A549 (cell line): ENCODE results near the gene SLAMF8. TPM values are rescaled to one million over a fixed set of nuclear protein-coding genes. Genes with fewer than 3 reads are reported as not detected.

Experiments
- ATAC-seq, 2 experiments: fragments of 200-7000 bp in 1 of 2; fragments of >200 bp in 1 of 2; cut with Nextera tagmentation in 1 of 2; cut with Tn5 transposase in 1 of 2; 3 replicates each; pipeline versions ENCODE4 v1.8.0 to v1.9.1; 2018 to 2020; ENCODE audit warnings: mild to moderate bottlenecking in 1 of 2, moderate library complexity in 1 of 2
- CTCF ChIA-PET: fragments of 300-600 bp; sonication (Branson Sonifier 250); formaldehyde crosslinking; extraction: SDS; loops from one replicate; lab custom pipeline; 2021; ENCODE audit warnings: antibody characterized with exemption, inconsistent platforms; lab: Yijun Ruan, JAX
- POLR2A ChIA-PET: fragments of 350-600 bp; formaldehyde crosslinking; extraction: SDS; loops from one replicate; lab custom pipeline; 2021; ENCODE audit warnings: antibody characterized with exemption, inconsistent platforms; lab: Yijun Ruan, JAX
- DNase-seq, 2 experiments: peaks; one replicate each; pipeline versions ENCODE4 v3.0.0 to v3.0.0-alpha.2; 2011 to 2016; ENCODE audit warnings: low read depth in 1 of 2, low spot score in 1 of 2
- FAIRE-seq: peaks from 2 replicates; lab custom pipeline; 2011; peaks lifted over from hg19 to GRCh38; lab: Jason Lieb, UNC
- H3K27ac ChIP-seq, 2 experiments: fragments of >200 bp; sonication (Bioruptor Twin); formaldehyde crosslinking; 3 replicates each; pipeline ENCODE4 v1.5.1; 2016 to 2017
- H3K4me1 ChIP-seq: fragments of >200 bp; sonication (Bioruptor Twin); formaldehyde crosslinking; 3 replicates; pipeline ENCODE4 v1.6.1; 2016
- H3K4me2 ChIP-seq: fragments of >200 bp; sonication (Bioruptor Twin); formaldehyde crosslinking; 3 replicates; pipeline ENCODE4 v1.6.1; 2016
- H3K4me3 ChIP-seq: fragments of >200 bp; sonication (Bioruptor Twin); formaldehyde crosslinking; 3 replicates; pipeline ENCODE4 v1.5.1; 2016
- H3K9me3 ChIP-seq: fragments of >200 bp; sonication (Bioruptor Twin); formaldehyde crosslinking; 3 replicates; pipeline ENCODE4 v1.6.1; 2016
- ATOH8 ChIP-seq: fragments of 250-450 bp; sonication (Bioruptor Pico); IDR thresholded peaks from 2 replicates; pipeline ENCODE4 v1.5.0; 2020; ENCODE audit warnings: low read depth, mild to moderate bottlenecking, moderate library complexity
- CTCF ChIP-seq: fragments of >200 bp; sonication (Bioruptor Twin); formaldehyde crosslinking; IDR thresholded peaks from 3 replicates; pipeline ENCODE4 v1.5.1; 2016
- E2F6 ChIP-seq: IDR thresholded peaks from 2 replicates; pipeline ENCODE4 v1.6.1; 2012; ENCODE audit warnings: low read depth, borderline replicate concordance
- EHF ChIP-seq: fragments of 250-450 bp; sonication (Bioruptor Pico); IDR thresholded peaks from 2 replicates; pipeline ENCODE4 v1.5.0; 2020; ENCODE audit warnings: mild to moderate bottlenecking
- FOSL2 ChIP-seq, 2 experiments: fragments of 450-650 bp in 1 of 2; fragments of >200 bp in 1 of 2; sonication (Bioruptor Twin) in 1 of 2; formaldehyde crosslinking; IDR thresholded peaks; 2 replicates each; pipeline versions ENCODE4 v1.5.0 to v1.6.1; 2016 to 2020; ENCODE audit warnings: mild to moderate bottlenecking in 1 of 2, moderate library complexity in 1 of 2
- HMGXB4 ChIP-seq: fragments of 250-450 bp; sonication (Bioruptor Pico); IDR thresholded peaks from 2 replicates; pipeline ENCODE4 v1.5.0; 2021; ENCODE audit warnings: mild to moderate bottlenecking, moderate library complexity, borderline replicate concordance
- JUN ChIP-seq, 2 experiments: fragments of >200 bp; sonication (Bioruptor Twin); formaldehyde crosslinking; IDR thresholded peaks; 2 replicates in 1 of 2; 3 replicates in 1 of 2; pipeline ENCODE4 v1.6.1; 2016 to 2017
- MAFK ChIP-seq: fragments of 450-650 bp; IDR thresholded peaks from 2 replicates; pipeline ENCODE4 v1.6.1; 2014; ENCODE audit not compliant: partially characterized antibody
- MYC ChIP-seq: IDR thresholded peaks from 2 replicates; pipeline ENCODE4 v1.6.1; 2012; ENCODE audit warnings: mild to moderate bottlenecking, inconsistent platforms, low read length, improper control_type of control experiment, borderline replicate concordance
- NFE2L2 ChIP-seq: fragments of 150-350 bp; conservative IDR thresholded peaks from 2 replicates; pipeline ENCODE4 v1.6.1; 2014; ENCODE audit warnings: low read length
- PHF8 ChIP-seq: fragments of 200-600 bp; sonication (generic); IDR thresholded peaks from 2 replicates; pipeline ENCODE4 v1.6.1; 2016; ENCODE audit warnings: low read depth, mild to moderate bottlenecking, antibody characterized with exemption, moderate library complexity, borderline replicate concordance
- RARB ChIP-seq: fragments of 250-450 bp; sonication (Bioruptor Pico); IDR thresholded peaks from 2 replicates; pipeline ENCODE4 v1.8.0; 2021; ENCODE audit warnings: mild to moderate bottlenecking, moderate library complexity
- REST ChIP-seq: fragments of 200-600 bp; sonication (generic); IDR thresholded peaks from 2 replicates; pipeline ENCODE4 v1.6.1; 2016; ENCODE audit warnings: antibody characterized with exemption, mild to moderate bottlenecking, moderate library complexity
- RFX5 ChIP-seq: fragments of 450-650 bp; IDR thresholded peaks from 2 replicates; pipeline ENCODE4 v1.7.1; 2014; ENCODE audit warnings: antibody characterized with exemption, mild to moderate bottlenecking, moderate library complexity
- SMC3 ChIP-seq: fragments of >200 bp; sonication (Bioruptor Twin); formaldehyde crosslinking; IDR thresholded peaks from 3 replicates; pipeline ENCODE4 v1.6.1; 2018; ENCODE audit warnings: inconsistent platforms
- ZC3H11A ChIP-seq: fragments of 450-650 bp; IDR thresholded peaks from 2 replicates; pipeline ENCODE4 v1.6.1; 2014; ENCODE audit warnings: antibody characterized with exemption, mild to moderate bottlenecking
- ZNF302 ChIP-seq: fragments of 250-450 bp; sonication (Bioruptor Pico); IDR thresholded peaks from 2 replicates; pipeline ENCODE4 v1.9.0; 2021; ENCODE audit warnings: inconsistent platforms, mild to moderate bottlenecking, moderate library complexity
- WGBS: methylation state at CpG from one replicate; pipeline ENCODE4 v1.1.6; 2017; ENCODE audit errors: missing lambda C conversion rate; 5-methylcytosine and 5-hydroxymethylcytosine counted together
- polyA plus RNA-seq, 4 experiments: library from polyadenylated mRNA; depleted of rRNA in 3 of 4; stranded (reverse); fragments of >200 nt; fragmentation: RNase III in 1 of 4; extraction: RNeasy Plus Mini Kit Qiagen cat#74134 plus additional on column Dnase treatment in 1 of 4; gene quantifications; 2 replicates in 3 of 4; 3 replicates in 1 of 4; pipeline ENCODE4 v1.2.3, GENCODE V29; 2011 to 2017

Gene SLAMF8
- polyA plus RNA-seq, 2 of the 4 experiments (the other 2 are of a cell fraction) = not detected

- WGBS = 85% methylated on average over 8 of the region's 8 CpGs
- ChIA-PET CTCF (interaction anchor here (1.1 to 1.2 kb wide), 2 partner anchors 17 to 26 kb away, joined by 3 to 5 read pairs; no protein-coding TSS in a partner anchor), POLR2A (no interaction called here)
- no peak for ATAC-seq
- Histone ChIP-seq H3K9me3 (no peaks in the 10 kb centered on the region), H3K4me2 (no peak overlapping the region), H3K4me1 (peaks cover 4% of the 10 kb centered on the region; the same call in 1 of the 3 replicates), H3K27ac (no peak overlapping the region), H3K4me3 (no peak overlapping the region)
- TF ChIP-seq SMC3 = no peak
- DNase-seq = no peak
- no peak for FAIRE-seq
Measured at GRCh38 chr1:159815926-159816325, 10.7 kb upstream of the SLAMF8 start.

- CTCF ChIA-PET = interaction anchor here (0.6 to 1.7 kb wide), 4 partner anchors 18 to 268 kb away, joined by 3 to 9 read pairs (median 4); no protein-coding TSS in a partner anchor
- POLR2A ChIA-PET = no interaction called here
- ATAC-seq (peak; percentile 70 to 79; a peak in 5 of 6 replicates), DNase-seq (peak in 1 of 2 experiments; percentile 58), FAIRE-seq (no peak)
- 42% methylated on average over 11 of the region's 11 CpGs for WGBS
- H3K9me3 ChIP-seq = no peaks in the 10 kb centered on the region
- H3K4me2 ChIP-seq = peak overlapping the region; percentile 22
- H3K27ac ChIP-seq = no peak overlapping the region
- peaks cover 4% of the 10 kb centered on the region; the same call in 1 of the 3 replicates for H3K4me1 ChIP-seq
- H3K4me3 ChIP-seq = no peak overlapping the region
- TF ChIP-seq MAFK (peak; percentile 87), FOSL2 (IDR thresholded peaks at IDR 0.05) (peak; percentile 24; the same call in 1 of the 2 replicates), FOSL2 (CRISPR knock-in tag; IDR thresholded peaks at IDR 0.05) (peak; percentile 67), RARB (CRISPR knock-in tag) (no peak)
- TF ChIP-seq, all 56 proteins: peak for 2
Measured at GRCh38 chr1:159817276-159818041, 9.2 kb upstream of the SLAMF8 start.

- peaks cover 4% of the 10 kb centered on the region; the same call in 1 of the 3 replicates for H3K4me1 ChIP-seq
- ATAC-seq (peak; percentile 32 to 74; a peak in 3 of 6 replicates), FAIRE-seq (no peak), DNase-seq (peak in 1 of 2 experiments; percentile 16)
- no peak overlapping the region for H3K27ac ChIP-seq
- CTCF ChIA-PET = interaction anchor here (0.6 to 2.4 kb wide), 6 partner anchors 17 to 114 kb away, joined by 3 to 7 read pairs (median 4); partner anchors contain the start of gene DUSP23
- no peak overlapping the region for H3K4me2 ChIP-seq
- 68% methylated on average over 9 of the region's 9 CpGs for WGBS
- POLR2A ChIA-PET = no interaction called here
- no peak for TF ChIP-seq CTCF
- no peak for TF ChIP-seq JUN (IDR thresholded peaks at IDR 0.05)
- TF ChIP-seq ZC3H11A = no peak
- no peak for TF ChIP-seq PHF8
- TF ChIP-seq ZNF302 (CRISPR knock-in tag) = no peak
- TF ChIP-seq NFE2L2 = no peak
- TF ChIP-seq MAFK = no peak
- no peak for TF ChIP-seq REST
- TF ChIP-seq HMGXB4 = no peak
- no peak for TF ChIP-seq RFX5
- no peak for TF ChIP-seq E2F6
- no peak for TF ChIP-seq MYC
- no peak for TF ChIP-seq ATOH8 (CRISPR knock-in tag)
- TF ChIP-seq EHF (CRISPR knock-in tag) = no peak
- no peak overlapping the region for H3K4me3 ChIP-seq
- no peaks in the 10 kb centered on the region for H3K9me3 ChIP-seq
Measured at GRCh38 chr1:159821171-159821867, 5.4 kb upstream of the SLAMF8 start.
